ENCODE results near the gene ADAMTS13. TPM values are rescaled to one million over a fixed set of nuclear protein-coding genes. Genes with fewer than 3 reads are reported as not detected.

The ADAMTS13 gene
- total and polyA plus RNA-seq, 2 donors (not counting 1 experiment from before 2014, with no cell fraction given): 0.78 to 3.1 TPM

- no peak overlapping the region for H3K27ac ChIP-seq (ENCODE audit: insufficient read depth, low read length)
- no peaks in the 10 kb centered on the region for H3K4me1 ChIP-seq (ENCODE audit: control insufficient read depth, extremely low read depth, insufficient read depth, low read length)
- no peaks in the 10 kb centered on the region for H3K79me2 ChIP-seq (ENCODE audit: control insufficient read depth, insufficient read depth, low read length)
- no peaks in the 10 kb centered on the region for H3K36me3 ChIP-seq (ENCODE audit: control insufficient read depth, insufficient read depth, low read length)
- H3K9ac ChIP-seq (ENCODE audit: insufficient read depth, low read length): no peak overlapping the region
- H2AFZ ChIP-seq (ENCODE audit: low read length): no peak overlapping the region
- TF ChIP-seq EZH2 (IDR thresholded peaks at IDR 0.05; ENCODE audit: low read length, missing control alignments) (no peak), CTCF (conservative IDR thresholded peaks at IDR 0.05 in 1 of 2, IDR thresholded peaks at IDR 0.05 in 1 of 2; ENCODE audit: low read depth in 1 of 2, low read length in 2 of 2) (no peak)
- DNase-seq (ENCODE audit: low read depth in 2 of 2): no peak
- H3K27me3 ChIP-seq (ENCODE audit: control insufficient read depth, insufficient read depth, low read length): peaks cover 6% of the 10 kb centered on the region
- no peak overlapping the region for H3K4me2 ChIP-seq (ENCODE audit: extremely low read depth, insufficient read depth, low read length)
- no peaks in the 10 kb centered on the region for H3K9me3 ChIP-seq (ENCODE audit: control insufficient read depth, insufficient read depth, low read depth, low read length)
- H3K4me3 ChIP-seq (replicated peaks in 1 of 4; ENCODE audit: control extremely low read depth in 1 of 4, insufficient read depth in 1 of 4, low read depth in 3 of 4, low read length in 4 of 4): no peak overlapping the region
- H4K20me1 ChIP-seq (ENCODE audit: control insufficient read depth, extremely low read depth, insufficient read depth, low read length): no peaks in the 10 kb centered on the region
Measured at GRCh38 chr9:133393399-133393798, 28.8 kb upstream of the ADAMTS13 start.

- H3K4me1 ChIP-seq (ENCODE audit: control insufficient read depth, extremely low read depth, insufficient read depth, low read length): no peaks in the 10 kb centered on the region
- H3K9ac ChIP-seq (ENCODE audit: insufficient read depth, low read length): no peak overlapping the region
- H3K9me3 ChIP-seq (ENCODE audit: control insufficient read depth, insufficient read depth, low read depth, low read length): no peaks in the 10 kb centered on the region
- H3K79me2 ChIP-seq (ENCODE audit: control insufficient read depth, insufficient read depth, low read length): no peaks in the 10 kb centered on the region
- H3K4me3 ChIP-seq (replicated peaks in 1 of 4; ENCODE audit: control extremely low read depth in 1 of 4, insufficient read depth in 1 of 4, low read depth in 3 of 4, low read length in 4 of 4): no peak overlapping the region
- H3K27me3 ChIP-seq (ENCODE audit: control insufficient read depth, insufficient read depth, low read length): peaks cover 6% of the 10 kb centered on the region
- no peak overlapping the region for H3K27ac ChIP-seq (ENCODE audit: insufficient read depth, low read length)
- H3K4me2 ChIP-seq (ENCODE audit: extremely low read depth, insufficient read depth, low read length): no peak overlapping the region
- no peaks in the 10 kb centered on the region for H4K20me1 ChIP-seq (ENCODE audit: control insufficient read depth, extremely low read depth, insufficient read depth, low read length)
- no peak for DNase-seq (ENCODE audit: low read depth in 2 of 2)
- H2AFZ ChIP-seq (ENCODE audit: low read length): no peak overlapping the region
- TF ChIP-seq EZH2 (IDR thresholded peaks at IDR 0.05; ENCODE audit: low read length, missing control alignments) (no peak), CTCF (conservative IDR thresholded peaks at IDR 0.05 in 1 of 2, IDR thresholded peaks at IDR 0.05 in 1 of 2; ENCODE audit: low read depth in 1 of 2, low read length in 2 of 2) (no peak)
- no peaks in the 10 kb centered on the region for H3K36me3 ChIP-seq (ENCODE audit: control insufficient read depth, insufficient read depth, low read length)
Measured at GRCh38 chr9:133394687-133395271, 27.4 kb upstream of the ADAMTS13 start.

GRCh38 chr9:133396952-133397351, 25.2 kb upstream of the ADAMTS13 start:
- TF ChIP-seq CTCF (conservative IDR thresholded peaks at IDR 0.05 in 1 of 2, IDR thresholded peaks at IDR 0.05 in 1 of 2; ENCODE audit: low read depth in 1 of 2, low read length in 2 of 2): peak; percentile 20 to 33
- TF ChIP-seq EZH2 (IDR thresholded peaks at IDR 0.05; ENCODE audit: low read length, missing control alignments): no peak
- no peak overlapping the region for H3K27ac ChIP-seq (ENCODE audit: insufficient read depth, low read length)
- H3K4me1 ChIP-seq (ENCODE audit: control insufficient read depth, extremely low read depth, insufficient read depth, low read length): no peaks in the 10 kb centered on the region
- H2AFZ ChIP-seq (ENCODE audit: low read length): no peak overlapping the region
- no peak overlapping the region for H3K9ac ChIP-seq (ENCODE audit: insufficient read depth, low read length)
- no peaks in the 10 kb centered on the region for H3K9me3 ChIP-seq (ENCODE audit: control insufficient read depth, insufficient read depth, low read depth, low read length)
- H3K4me2 ChIP-seq (ENCODE audit: extremely low read depth, insufficient read depth, low read length): no peak overlapping the region
- H3K36me3 ChIP-seq (ENCODE audit: control insufficient read depth, insufficient read depth, low read length): no peaks in the 10 kb centered on the region
- DNase-seq (ENCODE audit: low read depth in 2 of 2): no peak
- H3K79me2 ChIP-seq (ENCODE audit: control insufficient read depth, insufficient read depth, low read length): no peaks in the 10 kb centered on the region
- no peak overlapping the region for H3K4me3 ChIP-seq (replicated peaks in 1 of 4; ENCODE audit: control extremely low read depth in 1 of 4, insufficient read depth in 1 of 4, low read depth in 3 of 4, low read length in 4 of 4)
- no peaks in the 10 kb centered on the region for H4K20me1 ChIP-seq (ENCODE audit: control insufficient read depth, extremely low read depth, insufficient read depth, low read length)
- peaks cover 3% of the 10 kb centered on the region for H3K27me3 ChIP-seq (ENCODE audit: control insufficient read depth, insufficient read depth, low read length)
